AG04450 (cell line): ENCODE data around the gene FAM53B. TPM values are rescaled to one million over a fixed set of nuclear protein-coding genes. Genes with fewer than 3 reads are reported as not detected.

Experiments
- CTCF ChIA-PET: fragments of 300-600, 350-600 bp; formaldehyde crosslinking; extraction: SDS; loops from one replicate; lab custom pipeline; 2022; ENCODE audit warnings: antibody characterized with exemption, inconsistent platforms; lab: Charles Lee
- POLR2A ChIA-PET: fragments of 350-600 bp; formaldehyde crosslinking; extraction: SDS; loops from one replicate; lab custom pipeline; 2021; ENCODE audit warnings: antibody characterized with exemption, inconsistent platforms; lab: Yijun Ruan, JAX
- DNase-seq: peaks from one replicate; pipeline ENCODE4 v3.0.0-alpha.2; 2011; ENCODE audit warnings: low read depth, low spot score
- H3K27ac ChIP-seq: one replicate; pipeline ENCODE4 v1.5.1; 2012; ENCODE audit warnings: low read depth, low read length, control low read depth
- H3K27me3 ChIP-seq: one replicate; pipeline ENCODE4 v1.6.0; 2012; ENCODE audit warnings: low read length; ENCODE audit not compliant: control insufficient read depth, insufficient read depth
- H3K4me3 ChIP-seq: 2 replicates; pipeline ENCODE4 v1.5.1; 2011; ENCODE audit warnings: mild to moderate bottlenecking, low read depth, low read length, control low read depth
- H3K9me3 ChIP-seq: 2 replicates; pipeline ENCODE4 v1.5.1; 2012; ENCODE audit warnings: low read length; ENCODE audit not compliant: control insufficient read depth, insufficient read depth
- polyA plus RNA-seq: library from polyadenylated mRNA; depleted of rRNA; stranded (reverse); fragments of >200 nt; gene quantifications from 2 replicates; pipeline ENCODE4 v1.2.3, GENCODE V29; 2011
- TF ChIP-seq, protein P1 (sequence below): IDR thresholded peaks from 2 replicates; pipeline ENCODE4 v1.5.1; 2011; ENCODE audit warnings: low read depth, low read length, control low read depth, inconsistent platforms

The FAM53B gene
- polyA plus RNA-seq, 1 experiment, result 4.1 TPM

DNA sequence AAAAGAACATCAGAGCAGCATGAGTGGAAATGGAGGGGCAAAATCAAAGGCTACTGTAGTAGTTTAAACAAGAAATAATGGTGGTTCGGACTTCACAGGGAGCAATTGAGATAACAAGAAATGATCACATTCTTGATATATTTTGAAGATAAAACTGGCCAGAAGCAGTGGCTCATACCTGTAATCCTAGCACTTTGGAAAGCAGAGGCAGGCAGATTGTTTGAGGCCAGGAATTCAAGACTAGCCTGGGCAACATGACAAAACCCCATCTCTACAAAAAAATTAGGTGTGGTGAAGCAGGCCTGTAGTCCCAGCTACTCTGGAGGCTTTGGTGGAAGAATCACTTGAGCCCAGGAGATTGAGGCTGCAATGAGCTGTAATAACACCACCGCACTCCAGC, 24.6 kb upstream of the FAM53B start:
- no peak overlapping the region for H3K27ac ChIP-seq
- CTCF ChIA-PET, result no interaction called here
- H3K9me3 ChIP-seq, result peaks cover 3% of the 10 kb centered on the region; the same call in 1 of the 2 replicates
- no peaks in the 10 kb centered on the region for H3K27me3 ChIP-seq
- DNase-seq, result no peak
- TF ChIP-seq, protein P1, sequence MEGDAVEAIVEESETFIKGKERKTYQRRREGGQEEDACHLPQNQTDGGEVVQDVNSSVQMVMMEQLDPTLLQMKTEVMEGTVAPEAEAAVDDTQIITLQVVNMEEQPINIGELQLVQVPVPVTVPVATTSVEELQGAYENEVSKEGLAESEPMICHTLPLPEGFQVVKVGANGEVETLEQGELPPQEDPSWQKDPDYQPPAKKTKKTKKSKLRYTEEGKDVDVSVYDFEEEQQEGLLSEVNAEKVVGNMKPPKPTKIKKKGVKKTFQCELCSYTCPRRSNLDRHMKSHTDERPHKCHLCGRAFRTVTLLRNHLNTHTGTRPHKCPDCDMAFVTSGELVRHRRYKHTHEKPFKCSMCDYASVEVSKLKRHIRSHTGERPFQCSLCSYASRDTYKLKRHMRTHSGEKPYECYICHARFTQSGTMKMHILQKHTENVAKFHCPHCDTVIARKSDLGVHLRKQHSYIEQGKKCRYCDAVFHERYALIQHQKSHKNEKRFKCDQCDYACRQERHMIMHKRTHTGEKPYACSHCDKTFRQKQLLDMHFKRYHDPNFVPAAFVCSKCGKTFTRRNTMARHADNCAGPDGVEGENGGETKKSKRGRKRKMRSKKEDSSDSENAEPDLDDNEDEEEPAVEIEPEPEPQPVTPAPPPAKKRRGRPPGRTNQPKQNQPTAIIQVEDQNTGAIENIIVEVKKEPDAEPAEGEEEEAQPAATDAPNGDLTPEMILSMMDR, result no peak
- POLR2A ChIA-PET, result no interaction called here
- no peak overlapping the region for H3K4me3 ChIP-seq

DNA sequence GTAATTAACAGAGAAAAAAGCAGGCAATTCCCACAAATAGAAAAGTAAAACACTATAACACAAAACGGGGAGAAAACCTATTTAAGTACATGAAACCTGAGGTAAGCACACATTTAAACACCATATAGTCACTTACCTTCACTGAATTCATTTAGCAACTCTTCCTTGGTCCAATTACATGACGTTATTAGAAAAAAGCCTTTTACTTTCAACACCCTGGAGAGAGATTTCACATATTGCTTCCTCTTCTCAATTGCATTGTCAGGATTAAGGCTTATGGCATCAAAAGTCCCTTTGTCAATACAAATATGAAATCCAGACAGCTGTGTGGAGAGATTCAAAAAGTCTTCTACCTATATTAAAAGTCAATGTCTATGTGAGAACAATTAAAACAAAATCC, 21.1 kb upstream of the FAM53B start:
- Histone ChIP-seq H3K27ac (no peak overlapping the region), H3K9me3 (no peaks in the 10 kb centered on the region), H3K27me3 (no peaks in the 10 kb centered on the region), H3K4me3 (no peak overlapping the region)
- DNase-seq, result no peak
- TF ChIP-seq, protein P1, result no peak
- ChIA-PET POLR2A (interaction anchor here (1.2 kb wide), 1 partner anchor 9 kb away, joined by 3 read pairs; no protein-coding TSS in a partner anchor), CTCF (interaction anchor here (0.9 to 2.0 kb wide), 3 partner anchors 9 to 24 kb away, joined by 3 to 9 read pairs (median 4); no protein-coding TSS in a partner anchor)

DNA sequence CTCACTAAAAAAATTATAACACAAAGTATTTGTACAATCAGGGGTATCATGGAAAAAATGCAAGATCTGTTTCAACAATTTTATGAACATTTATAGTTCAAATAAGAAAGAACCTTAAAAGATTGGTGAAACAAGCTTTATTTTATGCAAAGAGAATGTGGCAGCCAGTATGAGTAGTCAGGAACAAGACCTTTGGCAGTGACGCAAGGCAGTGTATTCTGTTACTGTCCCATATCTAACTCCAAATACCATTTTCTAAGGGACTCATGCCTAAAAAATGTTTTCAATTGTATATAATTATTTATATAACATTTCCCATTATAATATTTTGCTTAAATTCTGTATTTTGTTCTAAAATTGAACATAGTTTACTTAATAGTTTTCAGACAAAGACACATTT, 19.1 kb upstream of the FAM53B start:
- POLR2A ChIA-PET, result no interaction called here
- no peak for DNase-seq
- Histone ChIP-seq H3K27me3 (no peaks in the 10 kb centered on the region), H3K27ac (no peak overlapping the region), H3K9me3 (no peaks in the 10 kb centered on the region), H3K4me3 (no peak overlapping the region)
- CTCF ChIA-PET, result interaction anchor here (1.2 to 1.4 kb wide), 2 partner anchors 22 to 63 kb away, joined by 3 to 5 read pairs; no protein-coding TSS in a partner anchor
- TF ChIP-seq, protein P1, result no peak

DNA sequence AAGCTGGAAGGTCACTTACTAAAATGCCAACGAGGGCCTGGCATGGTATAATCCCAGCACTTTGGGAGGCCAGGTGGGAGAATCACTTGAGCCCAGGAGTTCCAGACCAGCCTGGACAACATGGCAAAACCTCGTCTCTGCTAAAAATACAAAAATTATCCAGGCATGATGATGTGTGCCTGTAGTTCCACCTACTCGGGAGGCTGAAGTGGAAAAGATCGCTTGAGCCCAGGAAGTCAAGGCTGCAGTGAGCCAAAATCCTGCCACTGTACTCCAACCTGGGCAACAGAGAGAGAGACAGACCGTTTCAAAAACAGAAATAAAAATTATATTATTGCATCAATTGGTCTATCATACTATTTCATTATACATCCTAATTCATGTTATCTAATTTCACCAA, 18.1 kb upstream of the FAM53B start:
- TF ChIP-seq, protein P1, result no peak
- no peak overlapping the region for H3K27ac ChIP-seq
- H3K4me3 ChIP-seq, result no peak overlapping the region
- no peak for DNase-seq
- no peaks in the 10 kb centered on the region for H3K9me3 ChIP-seq
- ChIA-PET CTCF (interaction anchor here (0.8 kb wide), 1 partner anchor 11 kb away, joined by 3 read pairs; no protein-coding TSS in a partner anchor), POLR2A (no interaction called here)
- H3K27me3 ChIP-seq, result no peaks in the 10 kb centered on the region

DNA sequence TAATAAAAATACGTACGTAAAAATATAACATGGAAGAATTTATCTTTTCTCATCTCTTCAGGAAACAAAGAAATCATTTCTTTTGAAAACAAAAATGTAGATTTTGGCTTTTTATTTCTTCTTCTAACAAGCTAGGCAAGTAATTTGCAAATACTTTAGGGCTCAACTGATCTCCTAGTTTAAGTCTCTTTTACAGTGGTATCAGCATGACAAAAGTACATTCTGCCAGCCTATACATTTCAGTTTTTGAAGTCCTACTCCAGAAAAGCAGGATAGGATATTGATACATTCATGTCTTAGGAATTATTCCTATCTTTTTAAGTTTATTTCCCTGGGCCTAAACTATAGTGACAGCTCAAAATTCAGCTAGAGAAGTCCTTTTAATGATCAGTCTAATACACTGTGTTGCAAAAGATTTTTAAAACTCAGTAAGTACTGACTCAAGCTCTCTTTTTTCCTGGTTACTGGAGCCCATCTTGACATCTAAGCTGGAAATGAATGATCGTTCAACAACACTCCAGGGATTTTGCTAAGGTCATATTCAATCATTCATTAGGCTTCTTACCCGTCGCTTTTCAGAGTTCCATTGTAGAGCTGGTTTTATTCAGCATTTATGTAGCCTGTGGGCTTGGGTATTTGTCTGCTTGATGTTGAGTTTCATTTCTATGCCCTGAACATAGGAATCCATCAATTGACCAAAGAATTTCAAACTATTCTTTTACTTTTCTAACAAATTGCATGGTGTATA, 12.2 kb upstream of the FAM53B start:
- CTCF ChIA-PET, result interaction anchor here (0.5 to 3.3 kb wide), 6 partner anchors 10 to 295 kb away, joined by 3 to 23 read pairs (median 4); partner anchors contain the start of gene LHPP
- Histone ChIP-seq H3K4me3 (no peak overlapping the region), H3K9me3 (no peaks in the 10 kb centered on the region), H3K27ac (no peak overlapping the region), H3K27me3 (no peaks in the 10 kb centered on the region)
- TF ChIP-seq, protein P1, result no peak
- no peak for DNase-seq
- POLR2A ChIA-PET, result interaction anchor here (1.1 kb wide), 1 partner anchor 9 kb away, joined by 3 read pairs; no protein-coding TSS in a partner anchor
